Trophoblast cell (in vitro differentiated cells and primary cell): ENCODE measurements around the gene GLRA3.

ENCODE experiments used
- DNase-seq, 2 donors: peaks; one replicate each; pipeline ENCODE4 v3.0.0-alpha.2; 2016
- H2AFZ ChIP-seq: 2 replicates; pipeline ENCODE4 v1.6.1; 2013; ENCODE audit warnings: low read length, moderate library complexity, mild to moderate bottlenecking; ENCODE audit not compliant: insufficient read depth, poor library complexity
- H2AK5ac ChIP-seq: 2 replicates; pipeline ENCODE4 v1.6.1; 2013; ENCODE audit warnings: mild to moderate bottlenecking, low read length
- H2BK120ac ChIP-seq: 2 replicates; pipeline ENCODE4 v1.6.1; 2013; ENCODE audit warnings: low read length, mild to moderate bottlenecking, moderate library complexity; ENCODE audit not compliant: insufficient read depth, poor library complexity
- H2BK12ac ChIP-seq: 2 replicates; pipeline ENCODE4 v1.6.1; 2013; ENCODE audit warnings: mild to moderate bottlenecking, low read length, moderate library complexity
- H2BK5ac ChIP-seq: 2 replicates; pipeline ENCODE4 v1.6.1; 2013; ENCODE audit warnings: low read length, low read depth, moderate library complexity, mild to moderate bottlenecking; ENCODE audit not compliant: poor library complexity
- H3K14ac ChIP-seq: 2 replicates; pipeline ENCODE4 v1.6.1; 2013; ENCODE audit warnings: mild to moderate bottlenecking, low read length
- H3K18ac ChIP-seq: 2 replicates; pipeline ENCODE4 v1.6.1; 2013; ENCODE audit warnings: mild to moderate bottlenecking, low read length
- H3K23ac ChIP-seq: 2 replicates; pipeline ENCODE4 v1.6.1; 2013; ENCODE audit warnings: low read length
- H3K27ac ChIP-seq: 2 replicates; pipeline ENCODE4 v1.5.1; 2013; ENCODE audit warnings: low read depth, mild to moderate bottlenecking, inconsistent platforms, low read length, moderate library complexity
- H3K27me3 ChIP-seq: 2 replicates; pipeline ENCODE4 v1.6.1; 2013; ENCODE audit warnings: inconsistent platforms, mild to moderate bottlenecking, low read length, moderate library complexity; ENCODE audit not compliant: insufficient read depth
- H3K36me3 ChIP-seq, 2 experiments: 1 replicate in 1 of 2; 2 replicates in 1 of 2; pipeline ENCODE4 v1.6.1; 2013; ENCODE audit warnings: low read length in 2 of 2, mild to moderate bottlenecking in 2 of 2, moderate library complexity in 1 of 2; ENCODE audit not compliant: insufficient read depth in 2 of 2, control insufficient read depth in 1 of 2
- H3K4ac ChIP-seq: 2 replicates; pipeline ENCODE4 v1.6.1; 2013; ENCODE audit warnings: low read depth, mild to moderate bottlenecking, low read length, moderate library complexity
- H3K4me1 ChIP-seq, 2 experiments: 1 replicate in 1 of 2; 2 replicates in 1 of 2; pipeline ENCODE4 v1.6.1; 2013; ENCODE audit warnings: low read length in 2 of 2, mild to moderate bottlenecking in 2 of 2, moderate library complexity in 1 of 2; ENCODE audit not compliant: insufficient read depth in 2 of 2, control insufficient read depth in 1 of 2
- H3K4me2 ChIP-seq: 2 replicates; pipeline ENCODE4 v1.6.1; 2013; ENCODE audit warnings: inconsistent platforms, mild to moderate bottlenecking, low read length, moderate library complexity
- H3K4me3 ChIP-seq: 2 replicates; pipeline ENCODE4 v1.5.1; 2013; ENCODE audit warnings: mild to moderate bottlenecking, low read depth, low read length, inconsistent platforms
- H3K79me1 ChIP-seq: one replicate; pipeline ENCODE4 v1.6.1; 2013; ENCODE audit warnings: low read length
- H3K79me2 ChIP-seq: 2 replicates; pipeline ENCODE4 v1.6.1; 2013; ENCODE audit warnings: low read length, mild to moderate bottlenecking; ENCODE audit not compliant: control insufficient read depth, insufficient read depth, poor library complexity
- H3K9ac ChIP-seq: 2 replicates; pipeline ENCODE4 v1.6.1; 2013; ENCODE audit warnings: mild to moderate bottlenecking, low read length
- H3K9me3 ChIP-seq: 2 replicates; pipeline ENCODE4 v1.6.1; 2013; ENCODE audit warnings: low read depth, mild to moderate bottlenecking, control low read depth, inconsistent platforms, low read length; ENCODE audit not compliant: insufficient read depth
- H4K12ac ChIP-seq: 2 replicates; pipeline ENCODE4 v1.6.1; 2013; ENCODE audit warnings: low read depth, mild to moderate bottlenecking, low read length, moderate library complexity
- H4K8ac ChIP-seq: 2 replicates; pipeline ENCODE4 v1.6.1; 2013; ENCODE audit warnings: low read depth, mild to moderate bottlenecking, low read length, moderate library complexity
- H4K91ac ChIP-seq: one replicate; pipeline ENCODE4 v1.6.1; 2013; ENCODE audit warnings: low read depth, mild to moderate bottlenecking, low read length, moderate library complexity
- WGBS: extraction: QIAGEN DNeasy Blood & Tissue Kit; methylation state at CpG from one replicate; pipeline ENCODE4 v1.1.7; 2013; ENCODE audit warnings: missing lambda C conversion rate; ENCODE audit not compliant: insufficient read length, insufficient coverage; ENCODE audit errors: extremely low coverage; 5-methylcytosine and 5-hydroxymethylcytosine counted together

Gene GLRA3

GRCh38 chr4:174627473-174627872 lies 201.6 kb downstream of the GLRA3 start:
- Histone ChIP-seq H3K79me1 (no peaks in the 10 kb centered on the region), H4K8ac (no peak overlapping the region), H2BK5ac (no peak overlapping the region), H3K4me1 (no peaks in the 10 kb centered on the region), H3K4me2 (no peak overlapping the region), H4K91ac (no peak overlapping the region), H3K9ac (no peak overlapping the region), H3K79me2 (no peaks in the 10 kb centered on the region), H4K12ac (no peak overlapping the region), H3K14ac (no peak overlapping the region), H3K4ac (no peak overlapping the region), H3K27ac (no peak overlapping the region), H3K9me3 (no peaks in the 10 kb centered on the region), H3K23ac (no peak overlapping the region), H3K36me3 (no peaks in the 10 kb centered on the region), H2BK120ac (no peak overlapping the region), H2AFZ (no peak overlapping the region), H2AK5ac (no peak overlapping the region), H3K18ac (no peak overlapping the region), H3K4me3 (no peak overlapping the region), H2BK12ac (no peak overlapping the region), H3K27me3 (no peaks in the 10 kb centered on the region)
- no CpG with 5 or more reads among the region's 2 CpGs for WGBS
- no peak for DNase-seq

GRCh38 chr4:174626342-174627008 lies 202.6 kb downstream of the GLRA3 start:
- Histone ChIP-seq H4K12ac (no peak overlapping the region), H3K9me3 (no peaks in the 10 kb centered on the region), H3K23ac (no peak overlapping the region), H4K91ac (no peak overlapping the region), H3K9ac (no peak overlapping the region), H2BK5ac (no peak overlapping the region), H3K79me2 (no peaks in the 10 kb centered on the region), H2AFZ (no peak overlapping the region), H3K4me2 (no peak overlapping the region), H3K27ac (no peak overlapping the region), H4K8ac (no peak overlapping the region), H3K18ac (no peak overlapping the region), H3K79me1 (no peaks in the 10 kb centered on the region), H2BK12ac (no peak overlapping the region), H3K27me3 (no peaks in the 10 kb centered on the region), H2AK5ac (no peak overlapping the region), H2BK120ac (no peak overlapping the region), H3K4me1 (no peaks in the 10 kb centered on the region), H3K4ac (no peak overlapping the region), H3K14ac (no peak overlapping the region), H3K36me3 (no peaks in the 10 kb centered on the region), H3K4me3 (no peak overlapping the region)
- DNase-seq: no peak
- WGBS: no CpG with 5 or more reads among the region's 1 CpG

- no CpG with 5 or more reads among the region's 3 CpGs for WGBS
- no peak overlapping the region for H3K9ac ChIP-seq
Observed at GRCh38 chr4:174616661-174617060, 212.4 kb downstream of the GLRA3 start.

GRCh38 chr4:174613979-174614378 lies 215.1 kb downstream of the GLRA3 start:
- WGBS: no CpG with 5 or more reads among the region's 1 CpG
- no peak overlapping the region for H3K4ac ChIP-seq
- no peaks in the 10 kb centered on the region for H3K79me2 ChIP-seq
- H2BK5ac ChIP-seq: no peak overlapping the region
- no peak overlapping the region for H2BK12ac ChIP-seq
- H4K12ac ChIP-seq: no peak overlapping the region
- H3K9ac ChIP-seq: no peak overlapping the region
- H3K27ac ChIP-seq: no peak overlapping the region
- H3K23ac ChIP-seq: no peak overlapping the region
- no peak overlapping the region for H3K18ac ChIP-seq
- H3K9me3 ChIP-seq: peaks cover 3% of the 10 kb centered on the region
- no peak overlapping the region for H4K8ac ChIP-seq
- no peak overlapping the region for H2AK5ac ChIP-seq
- H3K4me3 ChIP-seq: no peak overlapping the region
- H3K4me1 ChIP-seq: no peaks in the 10 kb centered on the region
- H4K91ac ChIP-seq: no peak overlapping the region
- no peak for DNase-seq
- H2AFZ ChIP-seq: no peak overlapping the region
- no peaks in the 10 kb centered on the region for H3K79me1 ChIP-seq
- H3K27me3 ChIP-seq: no peaks in the 10 kb centered on the region
- H3K36me3 ChIP-seq: no peaks in the 10 kb centered on the region
- no peak overlapping the region for H3K4me2 ChIP-seq
- H2BK120ac ChIP-seq: no peak overlapping the region
- H3K14ac ChIP-seq: no peak overlapping the region

More at GRCh38 chr4:174616661-174617060, 212.4 kb downstream of the GLRA3 start:
- Histone ChIP-seq H4K12ac (no peak overlapping the region), H3K36me3 (no peaks in the 10 kb centered on the region), H2BK120ac (no peak overlapping the region), H3K27me3 (no peaks in the 10 kb centered on the region), H2BK5ac (no peak overlapping the region), H3K18ac (no peak overlapping the region), H3K23ac (no peak overlapping the region), H2AFZ (no peak overlapping the region), H3K14ac (no peak overlapping the region), H3K79me2 (no peaks in the 10 kb centered on the region), H2BK12ac (no peak overlapping the region), H3K4me3 (no peak overlapping the region), H3K27ac (no peak overlapping the region), H3K9me3 (peaks cover 3% of the 10 kb centered on the region), H3K4me1 (no peaks in the 10 kb centered on the region), H3K79me1 (no peaks in the 10 kb centered on the region), H4K8ac (no peak overlapping the region), H3K4me2 (no peak overlapping the region), H4K91ac (no peak overlapping the region), H2AK5ac (no peak overlapping the region), H3K4ac (no peak overlapping the region)
- no peak for DNase-seq
